ENCODE data around the gene TCFL5. TPM values are rescaled to one million over a fixed set of nuclear protein-coding genes. Genes with fewer than 3 reads are reported as not detected.
A peak's percentile ranks its signal among the peaks of the same experiment; 100 is the strongest.

The TCFL5 gene
- total RNA-seq, 2 donors from 2014 or later, result 7.1 to 24.8 TPM

DNA sequence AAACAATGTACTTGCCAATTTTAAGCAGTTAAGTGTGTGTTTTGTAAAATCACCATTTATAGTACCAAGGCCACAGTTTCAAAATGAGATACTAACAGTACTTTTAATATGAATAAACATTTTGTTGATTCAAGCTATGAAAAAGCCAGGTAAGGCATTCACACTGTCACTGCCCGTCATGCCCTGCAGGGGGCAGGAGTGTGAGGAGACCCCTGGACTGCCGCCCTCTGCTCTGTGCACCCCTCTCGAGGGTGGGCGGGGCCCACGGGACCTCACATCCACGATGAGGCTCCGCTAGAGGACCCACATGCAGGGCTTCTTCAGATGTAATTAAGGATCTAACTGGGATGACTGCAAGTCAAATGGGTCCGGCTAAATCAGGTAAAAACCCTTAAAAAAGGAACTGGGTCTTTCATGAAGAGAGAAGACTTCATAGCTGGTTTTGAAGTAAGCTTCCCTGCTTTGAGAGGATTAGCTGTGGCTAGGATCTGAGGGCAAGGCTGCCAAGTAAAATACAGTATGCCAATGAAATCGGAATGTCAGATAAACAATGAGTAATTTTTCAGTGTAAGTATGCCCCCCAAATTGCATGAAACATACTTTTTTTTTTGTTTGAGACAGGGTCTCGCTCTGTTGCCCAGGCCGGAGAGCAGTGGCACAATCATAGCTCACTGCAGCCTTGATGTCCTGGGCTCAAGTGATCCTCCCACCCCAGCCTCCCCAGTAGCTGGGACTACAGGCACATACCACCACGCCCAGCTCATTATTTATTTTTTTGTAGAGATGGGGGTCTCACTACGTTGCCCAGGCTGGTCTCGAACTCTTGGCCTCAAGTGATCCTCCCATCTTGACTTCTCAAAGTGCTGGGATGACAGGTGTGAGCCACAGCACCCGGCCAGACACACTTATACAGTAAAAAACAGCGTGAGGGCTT is 46.0 kb upstream of the TCFL5 start:
- no peak overlapping the region for H3K4me3 ChIP-seq
- TF ChIP-seq POLR2A (IDR thresholded peaks at IDR 0.05), result no peak
- TF ChIP-seq, protein P1, sequence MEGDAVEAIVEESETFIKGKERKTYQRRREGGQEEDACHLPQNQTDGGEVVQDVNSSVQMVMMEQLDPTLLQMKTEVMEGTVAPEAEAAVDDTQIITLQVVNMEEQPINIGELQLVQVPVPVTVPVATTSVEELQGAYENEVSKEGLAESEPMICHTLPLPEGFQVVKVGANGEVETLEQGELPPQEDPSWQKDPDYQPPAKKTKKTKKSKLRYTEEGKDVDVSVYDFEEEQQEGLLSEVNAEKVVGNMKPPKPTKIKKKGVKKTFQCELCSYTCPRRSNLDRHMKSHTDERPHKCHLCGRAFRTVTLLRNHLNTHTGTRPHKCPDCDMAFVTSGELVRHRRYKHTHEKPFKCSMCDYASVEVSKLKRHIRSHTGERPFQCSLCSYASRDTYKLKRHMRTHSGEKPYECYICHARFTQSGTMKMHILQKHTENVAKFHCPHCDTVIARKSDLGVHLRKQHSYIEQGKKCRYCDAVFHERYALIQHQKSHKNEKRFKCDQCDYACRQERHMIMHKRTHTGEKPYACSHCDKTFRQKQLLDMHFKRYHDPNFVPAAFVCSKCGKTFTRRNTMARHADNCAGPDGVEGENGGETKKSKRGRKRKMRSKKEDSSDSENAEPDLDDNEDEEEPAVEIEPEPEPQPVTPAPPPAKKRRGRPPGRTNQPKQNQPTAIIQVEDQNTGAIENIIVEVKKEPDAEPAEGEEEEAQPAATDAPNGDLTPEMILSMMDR (IDR thresholded peaks at IDR 0.05), result peak in 1 of 4 experiments; percentile 25
- intact Hi-C loops (cut with DNase I), result no loop called here
- peaks cover 34 to 43% of the 10 kb centered on the region in 2 donors for H3K36me3 ChIP-seq
- H3K9me3 ChIP-seq, result no peaks in the 10 kb centered on the region
- H3K27ac ChIP-seq, result no peak overlapping the region
- H3K27me3 ChIP-seq (replicated peaks; ENCODE audit: insufficient read depth), result no peaks in the 10 kb centered on the region
- no peaks in the 10 kb centered on the region for H3K4me1 ChIP-seq (replicated peaks)
- DNase-seq (ENCODE audit: low spot score), result no peak
- WGBS, result 69% methylated on average over 16 of the region's 16 CpGs

DNA sequence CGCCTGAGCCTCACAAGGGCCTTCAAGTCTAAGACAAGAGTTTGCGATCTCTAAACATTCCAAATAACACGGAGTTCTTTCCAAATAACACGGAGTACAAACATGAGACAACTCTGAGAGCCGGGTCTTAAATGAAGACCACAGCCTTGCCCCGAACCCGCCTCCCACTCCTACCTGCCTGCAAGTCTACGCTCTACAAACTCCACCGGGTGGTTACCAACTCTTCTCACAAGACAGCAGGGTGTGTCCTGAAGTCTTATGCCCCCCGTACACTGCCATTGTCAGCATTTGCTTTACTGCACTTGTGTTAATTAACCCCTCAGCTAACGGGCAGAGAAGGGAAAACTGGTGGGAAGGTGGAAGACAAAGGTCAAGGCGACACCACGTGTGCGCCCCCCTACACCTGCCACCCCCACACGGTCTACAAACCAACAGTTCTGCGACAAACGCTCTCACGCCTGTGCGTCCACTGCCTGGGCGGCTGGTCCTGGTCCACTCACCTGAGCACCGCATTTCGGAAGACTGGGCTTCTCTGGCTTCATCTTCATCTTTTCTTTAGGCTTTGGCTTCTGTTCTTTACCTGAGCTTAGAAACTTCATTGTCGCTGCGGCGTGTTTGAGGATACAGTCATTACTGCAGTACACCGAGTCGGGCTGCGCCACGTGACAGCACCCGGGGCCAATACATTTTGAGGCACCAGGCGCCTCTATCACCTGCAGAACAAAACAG is 45.2 kb upstream of the TCFL5 start:
- H3K9me3 ChIP-seq, result no peaks in the 10 kb centered on the region
- no peak overlapping the region for H3K27ac ChIP-seq
- H3K4me3 ChIP-seq, result no peak overlapping the region
- no peaks in the 10 kb centered on the region for H3K27me3 ChIP-seq (replicated peaks; ENCODE audit: insufficient read depth)
- H3K36me3 ChIP-seq, result peaks cover 34 to 43% of the 10 kb centered on the region in 2 donors
- no peak for TF ChIP-seq POLR2AphosphoS5 (IDR thresholded peaks at IDR 0.05)
- TF ChIP-seq POLR2A (IDR thresholded peaks at IDR 0.05), result no peak
- TF ChIP-seq, protein P1 (IDR thresholded peaks at IDR 0.05), result no peak
- intact Hi-C loops (cut with DNase I), result no loop called here
- H3K4me1 ChIP-seq (replicated peaks), result no peaks in the 10 kb centered on the region
- no peak for DNase-seq (ENCODE audit: low spot score)
- WGBS, result 86% methylated on average over 31 of the region's 31 CpGs

DNA sequence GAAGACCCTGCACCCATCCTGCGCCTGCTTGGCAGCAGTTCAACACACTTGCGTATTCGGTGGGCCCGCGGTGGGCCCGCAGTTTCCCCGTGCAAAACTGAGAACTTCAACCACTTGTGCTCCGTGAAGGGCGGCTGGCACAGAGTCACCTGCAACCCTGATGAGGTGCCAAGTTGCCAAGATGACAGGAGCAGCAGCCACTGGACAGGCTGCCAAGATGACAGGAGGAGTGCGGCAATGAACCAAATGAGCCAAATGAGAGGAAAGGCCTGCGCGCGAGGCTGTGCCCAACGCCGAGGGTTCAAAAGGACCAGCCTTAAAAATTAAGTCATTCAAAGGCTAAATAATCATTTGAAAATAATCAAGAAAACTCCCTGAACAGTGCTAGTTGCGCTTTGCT is 44.6 kb upstream of the TCFL5 start:
- 88% methylated on average over 16 of the region's 16 CpGs for WGBS
- Histone ChIP-seq H3K4me3 (no peak overlapping the region), H3K4me1 (replicated peaks) (no peaks in the 10 kb centered on the region), H3K36me3 (peaks cover 34 to 40% of the 10 kb centered on the region in 2 donors), H3K27ac (no peak overlapping the region), H3K27me3 (replicated peaks; ENCODE audit: insufficient read depth) (no peaks in the 10 kb centered on the region), H3K9me3 (no peaks in the 10 kb centered on the region)
- DNase-seq (ENCODE audit: low spot score), result no peak
- intact Hi-C loops (cut with DNase I), result no loop called here
- TF ChIP-seq, protein P1 (IDR thresholded peaks at IDR 0.05), result no peak
- TF ChIP-seq POLR2A (IDR thresholded peaks at IDR 0.05) (no peak), POLR2AphosphoS5 (IDR thresholded peaks at IDR 0.05) (no peak)

DNA sequence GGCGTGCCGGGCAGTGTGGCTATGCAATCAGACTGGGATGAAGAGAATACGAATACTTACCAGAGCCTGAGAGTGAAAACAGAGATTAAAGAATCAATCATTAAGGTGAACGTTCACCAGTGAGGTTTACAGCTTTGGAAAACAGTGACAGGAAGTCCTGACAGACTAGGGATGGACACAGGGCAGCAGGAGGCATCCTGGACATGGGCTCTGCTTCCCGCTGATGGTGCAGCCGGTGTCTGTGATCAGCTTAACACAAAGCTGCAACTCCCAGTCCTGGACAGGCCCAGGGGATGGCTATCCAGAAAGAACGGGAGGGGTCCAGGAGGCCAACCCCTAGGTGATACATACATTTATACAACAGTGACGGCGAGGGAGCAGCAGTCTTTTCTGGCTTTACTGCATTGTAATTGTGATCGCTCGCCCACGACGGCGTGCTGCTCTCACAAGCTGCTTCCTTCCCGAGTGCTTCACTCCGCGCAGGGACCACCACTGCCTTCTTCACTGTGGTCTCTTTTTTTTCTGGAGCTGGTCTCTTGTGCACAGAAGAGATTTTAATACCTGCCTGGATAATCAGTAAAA is 44.0 kb upstream of the TCFL5 start:
- Histone ChIP-seq H3K27ac (no peak overlapping the region), H3K9me3 (no peaks in the 10 kb centered on the region), H3K36me3 (peaks cover 31 to 35% of the 10 kb centered on the region in 2 donors), H3K27me3 (replicated peaks; ENCODE audit: insufficient read depth) (no peaks in the 10 kb centered on the region), H3K4me3 (no peak overlapping the region), H3K4me1 (replicated peaks) (no peaks in the 10 kb centered on the region)
- DNase-seq (ENCODE audit: low spot score), result no peak
- intact Hi-C loops (cut with DNase I), result no loop called here
- WGBS, result 83% methylated on average over 17 of the region's 17 CpGs
- no peak for TF ChIP-seq POLR2AphosphoS5 (IDR thresholded peaks at IDR 0.05)
- TF ChIP-seq, protein P1 (IDR thresholded peaks at IDR 0.05), result no peak
- TF ChIP-seq POLR2A (IDR thresholded peaks at IDR 0.05), result no peak
